Retinal pigment epithelial cell (primary cell): Measurements from ENCODE around the gene ADAM15.
A peak's percentile ranks its signal among the peaks of the same experiment; 100 is the strongest.

Experiments used
- DNase-seq: peaks from one replicate; pipeline ENCODE4 v3.0.0-alpha.2; 2010; ENCODE audit warnings: low read depth
- H3K4me3 ChIP-seq: 2 replicates; pipeline ENCODE4 v1.5.1; 2011; ENCODE audit warnings: mild to moderate bottlenecking, low read length, control low read depth, moderate library complexity
- TF ChIP-seq, protein P1 (sequence below): conservative IDR thresholded peaks from 2 replicates; pipeline ENCODE4 v1.5.1; 2011; ENCODE audit warnings: low read depth, low read length, control low read depth, inconsistent platforms

ADAM15 gene

DNA sequence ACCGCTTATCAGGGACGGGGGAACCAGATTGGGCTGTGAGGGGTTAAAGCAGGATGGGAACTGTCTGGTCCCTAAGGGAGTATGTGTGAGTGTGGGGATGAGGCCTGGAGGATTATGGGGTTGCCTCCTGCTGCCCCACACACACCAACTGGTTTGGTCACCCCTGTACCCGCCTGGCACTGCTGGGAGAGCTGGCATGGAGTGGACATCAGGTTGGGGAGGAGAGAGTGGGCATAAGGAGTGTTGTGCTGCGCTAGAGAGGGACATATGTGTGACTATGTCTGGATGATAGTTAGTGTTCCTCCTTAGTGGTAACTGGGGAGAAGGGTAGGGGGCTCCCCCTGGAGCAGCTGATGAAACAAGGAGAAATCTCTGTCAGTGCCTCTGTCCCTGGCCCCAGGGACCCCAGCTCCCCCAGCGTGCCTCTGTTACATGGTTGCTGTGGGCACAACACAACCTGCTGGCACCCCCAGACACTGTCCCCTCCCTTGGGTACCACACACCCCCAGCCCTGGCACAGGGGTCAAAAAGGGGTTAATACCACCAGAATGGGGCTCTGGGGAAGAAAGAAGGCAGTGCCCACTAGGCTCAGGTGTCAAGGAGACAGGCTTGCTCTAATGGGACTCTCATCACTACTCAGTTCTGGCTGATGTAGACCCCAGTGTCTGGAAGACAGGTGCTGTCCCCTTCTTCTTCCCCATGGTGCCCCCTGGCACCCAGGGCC lies 46.6 kb upstream of the ADAM15 start:
- DNase-seq = no peak
- TF ChIP-seq, protein P1, sequence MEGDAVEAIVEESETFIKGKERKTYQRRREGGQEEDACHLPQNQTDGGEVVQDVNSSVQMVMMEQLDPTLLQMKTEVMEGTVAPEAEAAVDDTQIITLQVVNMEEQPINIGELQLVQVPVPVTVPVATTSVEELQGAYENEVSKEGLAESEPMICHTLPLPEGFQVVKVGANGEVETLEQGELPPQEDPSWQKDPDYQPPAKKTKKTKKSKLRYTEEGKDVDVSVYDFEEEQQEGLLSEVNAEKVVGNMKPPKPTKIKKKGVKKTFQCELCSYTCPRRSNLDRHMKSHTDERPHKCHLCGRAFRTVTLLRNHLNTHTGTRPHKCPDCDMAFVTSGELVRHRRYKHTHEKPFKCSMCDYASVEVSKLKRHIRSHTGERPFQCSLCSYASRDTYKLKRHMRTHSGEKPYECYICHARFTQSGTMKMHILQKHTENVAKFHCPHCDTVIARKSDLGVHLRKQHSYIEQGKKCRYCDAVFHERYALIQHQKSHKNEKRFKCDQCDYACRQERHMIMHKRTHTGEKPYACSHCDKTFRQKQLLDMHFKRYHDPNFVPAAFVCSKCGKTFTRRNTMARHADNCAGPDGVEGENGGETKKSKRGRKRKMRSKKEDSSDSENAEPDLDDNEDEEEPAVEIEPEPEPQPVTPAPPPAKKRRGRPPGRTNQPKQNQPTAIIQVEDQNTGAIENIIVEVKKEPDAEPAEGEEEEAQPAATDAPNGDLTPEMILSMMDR = no peak
- peak overlapping the region; percentile 90 for H3K4me3 ChIP-seq

DNA sequence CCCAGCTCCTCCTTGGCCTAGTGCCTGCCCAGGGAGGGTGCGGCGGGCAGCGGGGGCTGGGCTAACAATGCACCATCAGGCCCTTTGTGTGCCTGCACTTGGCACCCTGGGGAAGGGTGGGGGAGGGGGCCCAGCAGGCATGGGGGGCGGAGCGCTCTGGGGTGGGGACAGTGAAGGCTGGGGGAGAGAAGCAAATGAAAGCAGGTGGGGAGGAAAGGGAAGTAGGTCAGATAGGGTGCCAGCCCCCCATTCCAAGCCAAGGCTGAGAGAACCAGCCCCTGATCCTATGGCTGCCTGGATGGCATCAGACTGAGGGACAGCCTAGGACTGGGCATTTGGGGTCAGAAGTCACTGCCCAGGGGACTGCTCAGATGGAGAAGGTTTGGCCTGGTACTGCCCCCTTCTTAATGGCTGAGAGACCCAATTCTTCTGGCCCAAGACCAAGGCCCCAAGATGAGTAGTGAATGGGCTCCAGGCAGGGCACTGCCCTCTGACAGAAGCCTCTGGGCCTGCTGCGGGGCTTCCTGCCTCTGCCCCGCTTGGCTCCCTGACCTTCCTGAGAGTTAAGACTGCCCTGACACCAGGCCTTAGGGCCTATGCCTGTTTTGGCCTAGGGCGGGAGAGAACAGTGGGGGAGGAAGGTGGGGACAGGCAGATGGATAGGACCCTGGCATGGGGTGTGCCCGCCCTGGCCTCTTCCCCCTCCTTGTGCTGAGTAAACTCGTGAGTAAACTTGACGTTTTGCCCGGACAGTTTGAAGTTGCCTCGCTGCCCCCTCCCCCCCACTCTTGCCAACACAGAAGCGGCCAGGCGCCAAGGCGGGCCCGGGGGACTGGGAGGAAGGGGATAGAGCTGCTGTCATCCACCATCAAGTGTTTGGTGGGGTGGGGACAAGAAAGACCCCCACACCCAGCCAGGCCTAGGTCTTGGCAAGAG lies 45.8 kb upstream of the ADAM15 start:
- no peak for DNase-seq
- peak overlapping the region; percentile 90 for H3K4me3 ChIP-seq

DNA sequence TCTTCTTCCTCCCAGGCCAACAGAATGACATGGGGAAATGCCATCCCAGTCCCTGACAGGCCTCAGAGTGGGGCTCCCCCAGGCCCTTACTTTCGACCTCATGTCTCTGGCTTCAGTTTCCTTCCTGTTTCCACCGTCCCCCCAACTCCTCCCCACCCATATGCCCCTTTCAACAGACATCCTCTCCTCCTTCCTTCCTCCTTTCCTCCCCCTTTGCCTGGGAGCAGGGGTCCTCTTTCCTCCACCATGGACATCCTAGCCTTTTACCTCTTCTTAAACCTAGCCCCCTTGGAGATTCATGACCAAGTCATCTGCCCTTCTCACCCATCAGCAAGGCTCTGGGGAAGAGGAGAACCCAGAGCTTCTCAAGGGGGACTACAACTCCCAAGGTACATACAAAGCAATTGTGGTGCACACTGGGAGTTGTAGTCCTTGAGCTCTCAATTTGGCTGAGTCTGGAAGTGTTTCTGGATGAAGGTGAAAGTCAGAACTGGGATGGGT lies 44.5 kb upstream of the ADAM15 start:
- no peak overlapping the region for H3K4me3 ChIP-seq
- no peak for DNase-seq
- TF ChIP-seq, protein P1 = no peak

More for the DNA sequence above, 45.8 kb upstream of the ADAM15 start:
- TF ChIP-seq, protein P1 = no peak

DNA sequence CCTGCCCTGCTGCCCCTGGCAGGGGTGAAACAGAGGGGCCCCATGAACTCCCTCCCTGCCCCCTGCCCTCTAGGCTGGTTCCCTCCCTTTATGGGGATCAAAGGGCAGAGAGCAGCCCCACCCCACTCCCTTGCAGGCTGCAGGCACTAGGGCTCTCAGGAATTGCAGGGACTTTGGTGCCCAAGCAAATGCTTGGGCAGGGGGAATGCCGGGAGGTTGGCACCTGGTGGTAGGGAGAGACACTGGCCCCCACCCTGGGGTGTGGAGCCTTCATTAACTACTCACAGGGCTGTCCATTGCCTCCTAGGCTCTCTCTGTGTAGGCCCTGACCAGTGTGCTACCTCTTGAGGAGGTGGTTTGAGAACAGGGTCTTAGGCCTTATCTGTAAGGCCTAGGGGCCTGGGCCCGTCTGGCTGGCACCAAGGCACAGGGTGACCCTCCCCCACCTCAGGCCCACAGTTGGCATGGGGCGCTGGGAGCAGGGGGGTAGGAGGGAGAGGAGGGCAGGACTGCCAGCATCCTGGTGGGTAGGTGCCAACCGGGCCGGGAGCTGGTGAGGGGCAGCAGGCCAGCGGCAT lies 43.8 kb upstream of the ADAM15 start:
- DNase-seq = no peak
- H3K4me3 ChIP-seq = no peak overlapping the region
- TF ChIP-seq, protein P1 = no peak

DNA sequence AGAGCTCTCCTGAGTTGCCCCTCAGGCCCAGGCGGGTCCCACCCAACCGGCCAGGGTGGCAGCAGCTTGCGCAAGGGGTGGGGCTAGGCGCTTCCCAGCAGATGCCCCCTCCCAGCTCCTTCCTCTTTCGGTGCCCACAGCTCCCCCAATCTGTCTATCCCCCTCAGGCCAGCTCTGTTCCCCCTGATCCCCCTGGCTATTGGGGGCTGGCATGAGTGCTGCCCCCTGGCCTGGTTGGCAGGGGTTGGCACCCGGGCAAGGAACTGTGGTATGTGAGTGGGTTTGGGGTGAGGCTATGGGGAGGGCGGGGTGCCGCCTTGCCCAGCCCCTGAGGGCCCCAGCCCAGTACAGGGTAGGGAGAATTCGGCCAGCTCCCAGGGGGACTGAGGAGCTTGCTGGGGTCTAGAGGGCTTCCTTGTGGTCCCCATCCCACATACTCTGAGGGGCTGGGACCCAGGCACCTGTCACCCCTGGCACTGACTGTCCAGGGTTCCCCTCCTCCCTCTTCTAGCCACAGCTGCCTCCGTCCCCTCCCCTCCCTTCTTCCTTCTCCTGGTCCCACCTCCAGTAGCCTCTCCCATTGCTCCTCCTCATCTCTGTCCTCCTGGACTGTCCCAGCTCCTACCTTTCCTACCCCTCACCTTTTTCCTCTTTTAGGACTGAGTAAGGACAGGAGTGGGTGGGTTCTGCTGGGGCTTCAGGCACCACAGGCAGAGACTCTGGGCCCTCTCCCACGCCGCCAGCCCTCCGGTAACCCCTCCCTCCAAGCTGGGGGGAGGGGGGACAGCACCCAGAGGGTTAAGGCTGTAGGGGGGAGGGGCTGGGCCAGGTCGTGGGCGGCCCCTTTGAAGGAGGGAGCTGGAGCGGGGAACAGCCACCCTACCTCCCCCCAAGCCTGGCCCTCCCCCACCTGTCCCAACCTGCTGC lies 42.8 kb upstream of the ADAM15 start:
- TF ChIP-seq, protein P1 = no peak
- H3K4me3 ChIP-seq = no peak overlapping the region
- DNase-seq = no peak

DNA sequence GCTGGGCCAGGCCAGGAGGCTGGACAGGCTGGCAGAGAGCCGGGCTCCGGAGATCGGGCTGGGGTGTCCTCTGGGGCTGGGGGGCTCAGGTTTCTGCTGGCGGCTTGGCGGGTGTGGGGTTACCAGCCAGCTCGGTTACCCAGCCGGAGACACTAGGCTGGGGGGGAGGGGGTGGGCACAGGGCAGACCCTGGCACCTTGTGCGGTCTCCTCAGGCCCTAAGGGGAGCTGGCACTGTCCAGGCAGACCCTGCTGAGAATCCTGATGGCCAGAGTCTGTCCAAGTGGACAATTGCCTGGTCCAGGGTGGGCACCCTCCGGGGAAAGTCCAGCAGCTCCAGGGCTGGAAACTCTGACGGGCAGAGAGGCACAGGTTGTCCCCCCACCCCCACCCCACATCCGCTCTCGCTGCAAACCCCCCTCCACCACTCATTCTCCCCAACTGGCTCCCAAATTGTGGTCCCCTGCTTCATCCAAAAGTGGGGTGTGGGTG lies 41.9 kb upstream of the ADAM15 start:
- H3K4me3 ChIP-seq = no peak overlapping the region
- DNase-seq = no peak
- TF ChIP-seq, protein P1 = no peak
